GM18499 (cell line): ENCODE data around the gene CHCHD1.
"Not testable (repeated sequence)": the region's sequence is repeated elsewhere in the genome, so short reads cannot be mapped to it uniquely, and the experiment has no call there.

Experiments
- ATAC-seq: cut with Tn5 transposase; IDR thresholded peaks from one replicate; pipeline ENCODE4 v1.9.1; 2021; ENCODE audit warnings: moderate number of reproducible peaks; ENCODE audit not compliant: insufficient read depth, unreplicated experiment

The CHCHD1 gene

GRCh38 chr10:73781879-73782748 lies at the start of gene CHCHD1:
Gene CHCHD1 (plus strand): TSS chr10:73782048. CDS start chr10:73782076, 28 bp downstream.
- ATAC-seq: no peak

GRCh38 chr10:73732426-73732825 lies 49.4 kb upstream of the CHCHD1 start:
- no peak for ATAC-seq

- no peak for ATAC-seq
Observed at GRCh38 chr10:73732931-73733623, 48.8 kb upstream of the CHCHD1 start.

GRCh38 chr10:73734028-73734720 lies 47.7 kb upstream of the CHCHD1 start:
- ATAC-seq: no peak

GRCh38 chr10:73734796-73735305 lies 47.0 kb upstream of the CHCHD1 start:
- ATAC-seq: no peak

GRCh38 chr10:73740501-73741254 lies 41.2 kb upstream of the CHCHD1 start:
- not testable (repeated sequence) for ATAC-seq

GRCh38 chr10:73742454-73742734 lies 39.5 kb upstream of the CHCHD1 start:
- ATAC-seq: no peak

- no peak for ATAC-seq
Observed at GRCh38 chr10:73743327-73743904, 38.4 kb upstream of the CHCHD1 start.

- ATAC-seq: no peak
Observed at GRCh38 chr10:73743905-73744663, 37.8 kb upstream of the CHCHD1 start, which contains the start of gene SEC24C. Gene SEC24C (plus strand): TSS chr10:73744372. CDS start chr10:73746833, 2,461 bp downstream.

- ATAC-seq: no peak
Observed at GRCh38 chr10:73744664-73744975, 37.2 kb upstream of the CHCHD1 start.

GRCh38 chr10:73746721-73747120 lies 35.1 kb upstream of the CHCHD1 start:
- no peak for ATAC-seq

- no peak for ATAC-seq
Observed at GRCh38 chr10:73750819-73751218, 31.0 kb upstream of the CHCHD1 start.

- no peak for ATAC-seq
Observed at GRCh38 chr10:73756183-73756582, 25.7 kb upstream of the CHCHD1 start.

- ATAC-seq: no peak
Observed at GRCh38 chr10:73758704-73759511, 22.9 kb upstream of the CHCHD1 start.

GRCh38 chr10:73759512-73760115 lies 22.2 kb upstream of the CHCHD1 start:
- ATAC-seq: no peak

GRCh38 chr10:73761781-73762180 lies 20.1 kb upstream of the CHCHD1 start:
- ATAC-seq: no peak

GRCh38 chr10:73762915-73763314 lies 18.9 kb upstream of the CHCHD1 start:
- no peak for ATAC-seq

GRCh38 chr10:73763343-73763742 lies 18.5 kb upstream of the CHCHD1 start:
- ATAC-seq: no peak
